Tongue (tissue), 2 donors: Measurements from ENCODE around the gene LIN37. TPM values are rescaled to one million over a fixed set of nuclear protein-coding genes. Genes with fewer than 3 reads are reported as not detected.
A peak's percentile ranks its signal among the peaks of the same experiment; 100 is the strongest.
"Not testable (repeated sequence)": the region's sequence is repeated elsewhere in the genome, so short reads cannot be mapped to it uniquely, and the experiment has no call there.

Experiments used
- DNase-seq: peaks from one replicate; pipeline ENCODE4 v3.0.0-alpha.2; 2015
- total RNA-seq: library from RNA; depleted of rRNA; stranded (reverse); fragments of >200 nt; gene quantifications from one replicate; pipeline ENCODE4 v1.2.3, GENCODE V29; 2014

The LIN37 gene
- total RNA-seq, 1 donor from 2014 or later: 6.7 TPM

- no peak for DNase-seq
These were observed 5.4 kb downstream of the LIN37 start for GRCh38 chr19:35753634-35754369.

DNA sequence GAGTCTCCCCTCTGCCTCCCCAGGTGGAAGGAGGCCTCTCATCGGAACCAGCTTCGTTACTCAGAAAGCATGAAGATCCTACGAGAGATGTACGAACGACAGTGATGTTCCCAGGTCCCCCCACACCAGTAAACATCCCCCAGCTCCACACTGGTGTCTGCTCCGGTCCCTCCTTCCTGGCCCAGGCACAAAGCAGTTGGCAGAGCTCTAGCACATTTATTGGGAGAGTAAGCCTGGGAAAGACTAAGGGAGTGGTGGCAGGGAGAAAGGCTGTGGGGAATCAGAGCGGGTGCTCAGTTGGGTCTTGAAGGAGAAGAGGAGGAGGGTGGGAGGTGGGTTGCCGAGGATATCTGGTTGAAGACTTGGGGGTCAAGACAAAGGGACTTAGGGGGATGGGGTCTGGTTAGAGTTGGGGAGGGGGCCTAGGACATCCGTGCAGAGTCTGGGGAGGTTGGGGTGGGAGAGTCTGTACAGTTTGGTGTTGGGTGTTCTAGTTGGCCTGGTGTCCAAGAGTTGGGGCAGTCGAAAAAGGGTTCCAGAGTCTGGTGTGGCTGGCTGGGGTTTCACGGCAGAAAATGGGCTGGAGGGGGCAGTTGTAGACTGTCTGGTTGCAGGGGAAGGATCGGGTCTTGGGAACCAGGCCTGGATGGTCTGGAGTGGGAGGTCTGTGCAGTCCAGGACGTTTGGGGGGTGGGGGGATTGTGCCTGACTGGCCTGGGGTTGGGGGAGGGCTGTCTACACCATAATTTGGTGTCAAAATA, 6.2 kb downstream of the LIN37 start:
- no peak for DNase-seq

GRCh38 chr19:35755131-35755549, 6.8 kb downstream of the LIN37 start:
- DNase-seq: no peak

DNA sequence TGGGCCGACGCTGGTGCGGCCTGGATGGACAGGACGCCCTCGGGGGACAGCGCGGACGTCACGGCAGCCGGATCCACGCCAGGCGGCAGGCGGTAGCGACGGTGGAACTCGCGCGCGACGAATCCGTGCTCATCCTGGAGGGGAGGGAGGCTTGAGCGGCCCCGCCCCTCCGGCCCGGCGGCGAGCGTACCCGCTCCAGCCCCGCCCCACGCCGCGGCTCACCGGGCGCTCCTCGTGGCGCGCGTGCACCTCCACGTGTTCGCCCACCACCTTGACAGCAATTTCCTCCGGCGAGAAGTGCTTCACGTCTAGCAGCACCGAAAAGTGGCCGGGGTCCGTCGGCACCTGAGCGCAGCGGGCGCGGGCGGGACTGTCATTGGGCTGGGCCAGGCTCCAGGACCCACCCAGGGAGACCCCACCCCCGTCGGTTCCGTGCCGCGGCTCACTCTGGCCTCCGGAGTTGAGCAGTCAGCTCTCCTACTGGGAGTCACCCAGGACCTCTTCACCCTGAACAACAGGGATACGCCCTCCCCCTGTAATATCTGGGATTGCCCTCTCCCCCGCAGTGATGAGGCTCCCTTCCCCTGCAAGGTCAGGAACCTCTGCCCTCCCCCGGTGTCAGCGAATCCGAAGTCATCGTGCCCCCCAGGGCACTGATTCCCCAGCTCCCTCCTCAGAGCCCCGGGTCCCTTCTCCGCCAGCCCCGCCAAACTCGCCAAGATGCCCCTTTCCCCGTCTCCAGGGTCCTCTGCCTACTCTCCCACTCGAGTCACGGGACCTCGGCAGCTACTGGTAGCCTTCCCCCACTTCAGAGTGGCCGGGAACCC, 7.4 kb downstream of the LIN37 start:
- DNase-seq: peak; percentile 79

DNA sequence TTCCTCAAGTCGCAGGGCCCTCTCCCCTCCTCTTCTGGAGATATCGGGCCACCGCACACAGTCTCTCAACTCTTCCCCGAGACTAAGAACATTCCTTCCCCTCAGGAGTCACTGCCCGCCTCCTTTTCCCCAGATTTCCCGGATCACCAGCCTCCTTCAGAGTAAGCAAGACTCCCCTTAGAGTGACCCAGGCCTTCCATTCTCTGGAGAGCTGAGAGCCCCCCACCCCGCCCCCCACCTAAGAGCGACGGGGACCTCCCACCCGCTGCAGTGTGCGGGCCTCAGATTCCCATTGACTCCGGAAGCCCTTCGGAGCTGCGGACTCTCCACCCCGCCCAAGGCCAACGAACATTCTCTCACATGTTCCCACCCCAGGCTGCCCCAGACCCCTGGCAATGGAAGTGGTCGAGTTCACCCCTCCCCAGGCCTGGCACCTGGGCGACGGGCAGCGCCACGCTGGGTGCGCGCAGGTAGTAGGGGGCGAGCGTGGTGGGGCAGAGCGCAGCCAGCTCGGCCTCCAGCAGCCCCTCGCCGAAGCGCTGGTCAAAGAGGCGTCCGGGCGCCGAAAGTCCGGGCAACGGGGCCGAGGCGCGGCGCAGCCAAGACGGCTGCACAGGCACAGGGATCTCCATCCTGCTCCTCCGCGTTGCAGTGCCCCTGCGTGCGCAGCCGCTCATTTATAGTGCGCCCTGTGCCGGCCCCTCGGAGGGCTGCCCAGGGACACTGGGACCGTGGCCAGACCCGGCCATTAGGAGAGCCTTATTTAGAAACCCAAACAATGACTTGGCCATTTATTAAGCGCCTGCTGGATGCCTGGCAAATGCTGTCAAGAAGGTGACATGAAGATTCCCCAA, 8.2 kb downstream of the LIN37 start, which contains the start of gene HSPB6:
TSS of gene HSPB6 (minus strand) at position 653 of the 854 bp plus-strand sequence. CDS start at position 632, 21 bp downstream.
- peak; percentile 86 for DNase-seq

GRCh38 chr19:35757231-35757748, 8.9 kb downstream of the LIN37 start:
- DNase-seq: peak; percentile 97

GRCh38 chr19:35757749-35758608, 9.6 kb downstream of the LIN37 start, which contains the start of gene PROSER3:
TSS of gene PROSER3 (plus strand) at chr19:35758176. CDS start at chr19:35758216, 40 bp downstream.
- DNase-seq: peak; percentile 100

GRCh38 chr19:35759697-35760096, 11.3 kb downstream of the LIN37 start:
- DNase-seq: no peak

- no peak for DNase-seq
These were observed 12.5 kb downstream of the LIN37 start for GRCh38 chr19:35760711-35761349.

- DNase-seq: no peak
These were observed 16.3 kb downstream of the LIN37 start for GRCh38 chr19:35764432-35765315.

GRCh38 chr19:35766571-35767104, 18.3 kb downstream of the LIN37 start:
- DNase-seq: no peak

GRCh38 chr19:35767288-35768081, 19.1 kb downstream of the LIN37 start:
- peak; percentile 47 for DNase-seq

DNA sequence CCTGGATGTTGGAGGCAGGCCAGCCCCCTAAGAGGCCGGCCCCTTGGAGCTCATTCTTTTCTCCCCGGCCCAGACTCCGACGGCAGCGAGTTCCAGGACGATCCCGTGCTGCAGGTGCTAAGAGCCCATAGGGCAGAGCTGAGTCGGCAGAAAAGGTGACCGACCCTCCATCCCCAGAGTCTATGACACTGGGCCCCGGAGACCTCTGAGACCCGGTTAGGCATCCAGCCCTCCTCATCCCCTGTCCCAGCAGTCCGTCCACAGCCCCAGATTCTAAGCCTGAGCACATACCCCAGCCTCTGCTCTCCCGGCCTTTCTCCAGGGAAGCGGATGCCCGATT, 19.7 kb downstream of the LIN37 start:
- DNase-seq: no peak

DNA sequence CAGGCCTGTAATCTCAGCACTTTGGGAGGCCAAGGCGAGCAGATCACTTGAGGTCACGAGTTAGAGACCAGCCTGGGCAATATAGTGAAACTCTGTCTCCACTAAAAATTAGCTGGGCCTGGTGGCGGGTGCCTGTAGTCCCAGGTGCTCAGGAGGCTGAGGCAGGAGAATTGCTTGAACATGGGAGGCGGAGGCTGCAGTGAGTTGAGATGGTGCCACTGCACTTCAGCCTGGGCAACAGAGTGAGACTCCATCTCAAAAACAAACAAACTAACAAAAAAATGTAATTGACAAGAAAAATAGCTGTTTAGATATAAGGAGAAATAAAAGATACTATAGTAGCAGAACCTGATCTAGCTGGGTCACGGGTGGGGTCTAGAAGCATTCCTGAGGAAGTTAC, 24.0 kb downstream of the LIN37 start:
- DNase-seq: not testable (repeated sequence)

GRCh38 chr19:35773020-35773806, 24.8 kb downstream of the LIN37 start:
- DNase-seq: no peak

DNA sequence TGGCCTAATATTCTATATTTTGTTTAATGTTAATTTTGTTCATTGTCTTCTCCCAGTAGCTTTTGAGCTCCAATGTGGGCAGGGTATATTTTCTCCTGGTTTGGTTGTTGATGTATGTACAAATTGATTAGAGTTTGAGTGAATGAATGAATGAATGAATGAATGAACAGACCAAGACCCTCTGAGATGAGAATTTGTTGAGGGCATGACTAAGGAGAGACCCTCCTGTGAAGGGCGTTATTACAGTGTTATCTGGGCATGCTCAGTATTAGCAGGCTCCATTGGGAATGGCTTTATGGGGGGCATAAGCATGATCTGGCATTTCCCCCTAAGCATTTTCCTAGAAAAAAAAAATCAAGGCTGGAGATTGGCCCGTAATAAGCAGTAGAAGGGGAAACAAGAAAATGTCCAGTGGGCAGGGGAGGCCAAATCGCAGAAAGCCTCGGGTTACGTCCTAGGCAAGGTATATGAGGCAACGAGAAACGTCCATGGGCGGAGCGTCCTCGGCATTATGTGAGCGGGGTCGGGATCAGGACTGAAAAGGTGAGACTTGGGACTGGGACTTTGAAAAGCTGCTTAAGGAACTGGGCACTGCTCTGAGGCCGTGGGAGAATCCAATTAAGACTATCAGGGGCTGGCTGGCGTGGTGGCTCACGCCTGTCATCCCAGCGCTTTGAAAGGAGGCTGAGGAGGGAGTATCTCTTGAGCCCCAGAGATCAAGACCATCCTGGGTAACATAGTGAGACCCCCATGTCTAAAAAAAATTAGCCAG, 26.1 kb downstream of the LIN37 start:
- DNase-seq: no peak
